Stimulated activated effector memory CD8-positive, alpha-beta T cell treated with anti-CD3 and anti-CD28 coated beads, Interleukin-12 subunit alpha, Interleukin-12 subunit beta, amount 100 ng/mL, for 72 hours (primary cell): ENCODE measurements around the gene LRP10.

Source experiments
- ATAC-seq: fragments of 150-1000 bp; cut with Tn5 transposase; 2 replicates; pipeline ENCODE4 v1.10.0; 2021
- DNase-seq, 2 donors: peaks; one replicate each; pipeline ENCODE4 v3.0.0; 2021 to 2022; ENCODE audit warnings: low spot score in 2 of 2
- H3K27ac Mint-ChIP-seq: one replicate; pipeline ENCODE4 v1.8.0; 2022; ENCODE audit warnings: mild to moderate bottlenecking, mixed read lengths
- H3K36me3 Mint-ChIP-seq: one replicate; pipeline ENCODE4 v1.8.0; 2022; ENCODE audit warnings: mild to moderate bottlenecking, mixed read lengths
- H3K4me1 Mint-ChIP-seq: one replicate; pipeline ENCODE4 v1.8.0; 2022; ENCODE audit warnings: mixed read lengths
- H3K4me3 Mint-ChIP-seq: one replicate; pipeline ENCODE4 v1.8.0; 2022; ENCODE audit warnings: mild to moderate bottlenecking, mixed read lengths
- H3K9me3 Mint-ChIP-seq: one replicate; pipeline ENCODE4 v1.8.0; 2022; ENCODE audit warnings: mixed read lengths

Gene LRP10

DNA sequence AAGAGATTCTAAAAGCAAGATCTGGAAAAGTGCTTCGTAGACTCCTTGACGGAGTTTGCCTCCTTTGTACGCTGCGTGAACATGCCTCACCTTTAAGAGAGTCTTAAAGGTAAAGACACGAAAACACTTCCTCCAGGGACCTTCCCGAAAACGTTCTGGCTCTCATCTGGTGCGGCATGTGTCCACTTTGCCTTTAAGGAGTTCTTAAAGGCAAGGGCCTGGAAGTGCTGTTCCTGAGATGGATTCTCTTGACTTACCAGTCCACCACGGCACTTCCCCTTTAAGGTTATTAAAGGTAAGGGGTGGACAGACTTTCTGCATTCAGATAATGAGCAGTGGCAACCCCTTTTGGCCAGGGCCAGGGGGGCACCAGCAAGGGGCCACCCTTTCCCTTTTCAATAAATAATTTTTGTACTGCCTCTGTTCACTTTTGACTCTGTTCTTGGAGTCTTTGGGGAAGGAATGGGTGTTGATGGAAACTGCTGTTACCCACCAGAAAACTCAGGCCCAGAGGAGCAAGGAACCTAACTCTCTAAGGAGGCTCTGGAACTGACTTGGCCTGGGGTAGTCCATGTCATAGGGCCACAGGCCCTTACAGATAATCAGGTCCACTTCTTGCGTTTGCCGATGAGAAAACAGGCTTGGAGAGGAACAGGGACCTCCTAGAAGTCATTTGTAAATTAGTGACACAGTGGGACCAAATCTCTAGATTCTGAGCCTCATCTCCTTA, 15.9 kb downstream of the LRP10 start:
- ATAC-seq: peak; percentile 22
- peaks cover 6% of the 10 kb centered on the region for H3K36me3 Mint-ChIP-seq
- peak overlapping the region; percentile 69 for H3K4me3 Mint-ChIP-seq
- no peak for DNase-seq
- peak overlapping the region; percentile 82 for H3K27ac Mint-ChIP-seq
- no peaks in the 10 kb centered on the region for H3K9me3 Mint-ChIP-seq
- peaks cover 42% of the 10 kb centered on the region for H3K4me1 Mint-ChIP-seq

DNA sequence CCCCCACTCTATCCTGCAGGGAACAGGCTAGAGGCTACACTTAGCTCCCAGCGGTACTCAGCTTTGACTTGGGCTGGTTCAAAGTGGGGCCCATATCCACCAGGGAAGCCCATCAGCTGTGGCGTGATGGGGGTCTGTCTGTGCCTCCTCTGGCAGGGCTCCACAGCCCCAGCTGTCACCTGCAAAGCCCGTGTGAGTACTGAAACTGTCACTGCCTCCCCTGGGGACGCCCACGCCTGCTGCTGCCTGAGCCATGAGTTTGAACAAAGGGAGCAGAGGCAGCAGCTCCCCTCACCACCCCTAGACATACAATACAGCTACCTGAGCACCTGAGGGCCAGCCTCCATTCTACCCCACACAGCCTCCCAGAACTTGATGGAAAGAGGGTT, 16.4 kb downstream of the LRP10 start:
- Mint-ChIP-seq H3K9me3 (no peaks in the 10 kb centered on the region), H3K4me1 (peaks cover 41% of the 10 kb centered on the region), H3K27ac (peak overlapping the region; percentile 82), H3K4me3 (peak overlapping the region; percentile 69), H3K36me3 (peaks cover under 1% of the 10 kb centered on the region)
- ATAC-seq: peak; percentile 11
- no peak for DNase-seq

- no peak overlapping the region for H3K4me3 Mint-ChIP-seq
- no peak for DNase-seq
- H3K36me3 Mint-ChIP-seq: no peaks in the 10 kb centered on the region
- no peak for ATAC-seq
- H3K9me3 Mint-ChIP-seq: no peaks in the 10 kb centered on the region
- H3K27ac Mint-ChIP-seq: no peak overlapping the region
- peaks cover 36% of the 10 kb centered on the region for H3K4me1 Mint-ChIP-seq
Observed at GRCh38 chr14:22888662-22889061, 17.1 kb downstream of the LRP10 start.

GRCh38 chr14:22890416-22890815, 18.9 kb downstream of the LRP10 start:
- DNase-seq: no peak
- Mint-ChIP-seq H3K27ac (no peak overlapping the region), H3K4me1 (peaks cover 25% of the 10 kb centered on the region), H3K36me3 (no peaks in the 10 kb centered on the region), H3K9me3 (no peaks in the 10 kb centered on the region), H3K4me3 (no peak overlapping the region)
- no peak for ATAC-seq

GRCh38 chr14:22892488-22892887, 20.9 kb downstream of the LRP10 start:
- Mint-ChIP-seq H3K9me3 (no peaks in the 10 kb centered on the region), H3K4me3 (no peak overlapping the region), H3K27ac (peak overlapping the region; percentile 64), H3K36me3 (no peaks in the 10 kb centered on the region), H3K4me1 (peaks cover 14% of the 10 kb centered on the region)
- ATAC-seq (no peak), DNase-seq (no peak)

DNA sequence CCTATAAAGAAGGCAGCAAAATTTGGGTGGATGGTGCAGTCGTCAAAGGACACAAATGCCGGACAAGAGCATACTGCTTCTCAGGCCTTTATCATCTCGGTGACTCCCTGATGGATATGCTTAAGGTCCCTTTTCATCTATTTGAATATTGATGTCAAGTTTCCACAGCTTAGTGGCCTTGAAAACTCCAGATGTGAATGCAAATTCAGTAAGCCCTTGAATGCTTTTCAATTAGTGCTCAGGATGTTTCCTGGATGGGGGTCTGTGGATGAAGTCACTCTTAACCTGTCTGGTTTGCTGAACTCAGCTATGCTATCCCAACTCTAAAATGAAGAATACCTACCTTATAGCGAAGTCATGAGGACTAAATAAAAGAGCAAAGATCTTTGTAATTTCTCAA, 22.2 kb downstream of the LRP10 start:
- peaks cover 5% of the 10 kb centered on the region for H3K36me3 Mint-ChIP-seq
- no peak overlapping the region for H3K4me3 Mint-ChIP-seq
- peak overlapping the region; percentile 9 for H3K27ac Mint-ChIP-seq
- peaks cover 16% of the 10 kb centered on the region for H3K4me1 Mint-ChIP-seq
- DNase-seq: no peak
- H3K9me3 Mint-ChIP-seq: no peaks in the 10 kb centered on the region
- no peak for ATAC-seq

- ATAC-seq (no peak), DNase-seq (no peak)
- no peak overlapping the region for H3K4me3 Mint-ChIP-seq
- H3K9me3 Mint-ChIP-seq: no peaks in the 10 kb centered on the region
- peaks cover 6% of the 10 kb centered on the region for H3K36me3 Mint-ChIP-seq
- H3K27ac Mint-ChIP-seq: no peak overlapping the region
- H3K4me1 Mint-ChIP-seq: peaks cover 10% of the 10 kb centered on the region
Observed at GRCh38 chr14:22895402-22895801, 23.9 kb downstream of the LRP10 start.

DNA sequence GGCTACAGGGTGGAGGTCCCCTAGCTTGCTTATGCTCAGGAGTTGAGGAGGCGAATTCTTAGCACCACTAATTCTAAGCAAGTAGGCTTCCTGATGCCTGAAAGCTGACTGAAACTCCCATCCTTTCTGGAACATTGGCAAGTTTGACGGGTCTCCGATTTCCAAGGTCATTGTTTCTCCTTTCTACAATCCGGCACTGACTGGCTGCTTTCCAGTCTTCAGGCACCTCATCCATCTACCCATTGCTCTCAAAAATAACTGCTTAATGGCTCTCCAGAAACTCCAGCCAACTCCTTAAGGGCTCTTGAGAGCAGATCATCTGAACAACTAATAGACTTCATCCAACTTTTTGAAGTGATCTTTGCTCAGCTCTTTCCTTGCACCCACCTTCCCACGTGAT, 24.8 kb downstream of the LRP10 start:
- Mint-ChIP-seq H3K36me3 (peaks cover 12% of the 10 kb centered on the region), H3K4me3 (no peak overlapping the region), H3K27ac (no peak overlapping the region), H3K9me3 (no peaks in the 10 kb centered on the region), H3K4me1 (peaks cover 17% of the 10 kb centered on the region)
- no peak for DNase-seq
- ATAC-seq: no peak

DNA sequence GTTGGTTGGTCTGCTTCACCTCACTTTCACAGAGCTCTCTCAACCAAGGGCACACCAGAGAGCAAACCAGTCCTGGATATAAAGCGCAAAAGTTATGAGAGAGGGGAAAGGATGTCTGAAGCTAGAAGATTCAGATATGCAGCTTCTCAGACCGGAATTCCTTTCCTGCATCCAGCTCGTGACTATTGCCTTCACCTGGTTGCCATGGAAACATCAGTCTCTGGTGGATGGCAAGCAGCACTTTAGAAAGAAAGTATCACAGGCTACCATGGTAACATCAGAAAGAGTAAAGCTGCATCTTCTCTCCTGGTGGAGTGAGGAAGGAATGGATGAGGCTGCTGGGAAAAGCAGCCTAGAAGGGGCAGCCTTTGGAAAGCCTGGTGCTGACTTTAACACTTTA, 25.2 kb downstream of the LRP10 start:
- no peak overlapping the region for H3K4me3 Mint-ChIP-seq
- peaks cover 16% of the 10 kb centered on the region for H3K36me3 Mint-ChIP-seq
- peaks cover 17% of the 10 kb centered on the region for H3K4me1 Mint-ChIP-seq
- H3K9me3 Mint-ChIP-seq: no peaks in the 10 kb centered on the region
- DNase-seq (no peak), ATAC-seq (no peak)
- no peak overlapping the region for H3K27ac Mint-ChIP-seq

GRCh38 chr14:22897357-22897756, 25.8 kb downstream of the LRP10 start:
- Mint-ChIP-seq H3K36me3 (peaks cover 22% of the 10 kb centered on the region), H3K4me1 (peaks cover 17% of the 10 kb centered on the region), H3K9me3 (no peaks in the 10 kb centered on the region), H3K27ac (peak overlapping the region; percentile 77), H3K4me3 (no peak overlapping the region)
- DNase-seq (no peak), ATAC-seq (no peak)

- ATAC-seq (peak; percentile 95), DNase-seq (no peak)
- Mint-ChIP-seq H3K27ac (peak overlapping the region; percentile 77), H3K36me3 (peaks cover 34% of the 10 kb centered on the region), H3K4me1 (peaks cover 17% of the 10 kb centered on the region), H3K4me3 (no peak overlapping the region), H3K9me3 (no peaks in the 10 kb centered on the region)
Observed at GRCh38 chr14:22898302-22899090, 27.0 kb downstream of the LRP10 start.

GRCh38 chr14:22900081-22900799, 28.7 kb downstream of the LRP10 start:
- Mint-ChIP-seq H3K9me3 (no peaks in the 10 kb centered on the region), H3K27ac (peak overlapping the region; percentile 22), H3K4me3 (no peak overlapping the region), H3K36me3 (peaks cover 51% of the 10 kb centered on the region), H3K4me1 (peaks cover 17% of the 10 kb centered on the region)
- ATAC-seq (peak; percentile 62), DNase-seq (no peak)

DNA sequence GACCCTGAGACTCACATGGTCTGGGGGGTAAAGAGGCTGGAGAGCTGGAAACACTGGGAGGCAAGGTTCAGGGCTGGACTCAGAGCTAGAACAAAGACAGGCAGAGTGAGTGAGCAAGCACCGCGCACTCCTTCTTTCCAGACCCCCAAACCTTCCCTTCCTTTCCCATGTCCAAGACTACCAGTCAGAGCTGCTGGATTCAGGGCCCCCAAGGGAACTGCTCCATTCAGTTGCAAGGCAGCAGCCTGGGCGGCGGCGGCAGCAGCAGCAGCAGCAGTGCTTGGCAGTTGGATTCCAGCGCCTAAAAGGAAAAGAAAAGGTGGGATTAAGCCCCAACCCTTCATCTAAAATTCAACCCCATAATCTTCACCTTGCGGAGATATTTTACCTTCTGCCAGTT, 30.3 kb downstream of the LRP10 start:
- H3K4me3 Mint-ChIP-seq: no peak overlapping the region
- DNase-seq: no peak
- peaks cover 17% of the 10 kb centered on the region for H3K4me1 Mint-ChIP-seq
- no peak for ATAC-seq
- H3K9me3 Mint-ChIP-seq: no peaks in the 10 kb centered on the region
- H3K36me3 Mint-ChIP-seq: peaks cover 67% of the 10 kb centered on the region
- H3K27ac Mint-ChIP-seq: peak overlapping the region; percentile 48

DNA sequence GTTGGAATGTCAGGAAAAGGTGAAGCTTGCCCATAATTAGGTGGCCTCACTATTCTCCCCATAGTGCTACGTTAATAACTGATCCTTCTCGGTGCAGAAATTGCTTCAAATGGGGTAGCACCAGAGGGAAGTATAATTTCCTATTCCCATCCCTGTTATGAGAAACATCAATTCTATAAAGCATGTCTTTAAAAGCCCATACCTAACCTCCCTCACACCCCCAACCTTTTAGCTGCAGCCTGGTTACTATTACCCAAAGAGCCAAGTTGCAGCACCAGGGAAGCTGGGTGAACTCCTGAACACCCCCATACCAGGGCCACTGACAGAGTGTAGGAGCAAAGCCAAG, 32.2 kb downstream of the LRP10 start:
- peaks cover 7% of the 10 kb centered on the region for H3K4me1 Mint-ChIP-seq
- no peak for DNase-seq
- no peak overlapping the region for H3K4me3 Mint-ChIP-seq
- H3K27ac Mint-ChIP-seq: peak overlapping the region; percentile 60
- no peak for ATAC-seq
- H3K36me3 Mint-ChIP-seq: peaks cover 80% of the 10 kb centered on the region
- no peaks in the 10 kb centered on the region for H3K9me3 Mint-ChIP-seq

GRCh38 chr14:22905627-22906026, 34.1 kb downstream of the LRP10 start:
- no peak for ATAC-seq
- no peak overlapping the region for H3K27ac Mint-ChIP-seq

More at GRCh38 chr14:22905627-22906026, 34.1 kb downstream of the LRP10 start:
- no peaks in the 10 kb centered on the region for H3K9me3 Mint-ChIP-seq
- peaks cover 11% of the 10 kb centered on the region for H3K4me1 Mint-ChIP-seq
- no peak overlapping the region for H3K4me3 Mint-ChIP-seq
- peaks cover 99% of the 10 kb centered on the region for H3K36me3 Mint-ChIP-seq
- no peak for DNase-seq
